Retinal pigment epithelial cell (primary cell): Measurements from ENCODE around the gene NFYC.

ENCODE experiments used
- DNase-seq: peaks from one replicate; pipeline ENCODE4 v3.0.0-alpha.2; 2010; ENCODE audit warnings: low read depth
- H3K4me3 ChIP-seq: 2 replicates; pipeline ENCODE4 v1.5.1; 2011; ENCODE audit warnings: mild to moderate bottlenecking, low read length, control low read depth, moderate library complexity
- CTCF ChIP-seq: conservative IDR thresholded peaks from 2 replicates; pipeline ENCODE4 v1.5.1; 2011; ENCODE audit warnings: low read depth, low read length, control low read depth, inconsistent platforms

The NFYC gene

GRCh38 chr1:40704817-40705733 lies 13.6 kb downstream of the NFYC start:
- TF ChIP-seq CTCF = no peak
- no peak overlapping the region for H3K4me3 ChIP-seq
- DNase-seq = no peak

GRCh38 chr1:40706626-40707025 lies 15.1 kb downstream of the NFYC start:
- TF ChIP-seq CTCF = no peak
- H3K4me3 ChIP-seq = no peak overlapping the region
- DNase-seq = no peak

- TF ChIP-seq CTCF = no peak
- peak; percentile 71 for DNase-seq
- H3K4me3 ChIP-seq = peak overlapping the region; percentile 86
These were observed 17.2 kb downstream of the NFYC start for GRCh38 chr1:40708750-40709099.

GRCh38 chr1:40709100-40709801 lies 17.7 kb downstream of the NFYC start:
- peak; percentile 94 for DNase-seq
- TF ChIP-seq CTCF = no peak
- H3K4me3 ChIP-seq = peak overlapping the region; percentile 86

- no peak for DNase-seq
- H3K4me3 ChIP-seq = peak overlapping the region; percentile 86
- TF ChIP-seq CTCF = no peak
These were observed 18.3 kb downstream of the NFYC start for GRCh38 chr1:40709802-40710278.

- no peak for DNase-seq
- TF ChIP-seq CTCF = no peak
- peak overlapping the region; percentile 86 for H3K4me3 ChIP-seq
These were observed 19.2 kb downstream of the NFYC start for GRCh38 chr1:40710581-40711315.
